Measurements from ENCODE around the gene PMS1. TPM values are rescaled to one million over a fixed set of nuclear protein-coding genes. Genes with fewer than 3 reads are reported as not detected.

PMS1 gene
- total and polyA plus RNA-seq, 4 donors: 28.9 to 61.0 (median 30.9) TPM

GRCh38 chr2:189802396-189802912 is 18.2 kb downstream of the PMS1 start:
- WGBS (ENCODE audit: insufficient coverage): no CpG with 5 or more reads among the region's 2 CpGs
- DNase-seq (ENCODE audit: low read depth in 4 of 6, low spot score in 6 of 6): no peak
- H3K27ac ChIP-seq (ENCODE audit: low read depth, low read length): no peak overlapping the region
- peaks cover 3% of the 10 kb centered on the region for H3K36me3 ChIP-seq (ENCODE audit: control insufficient read depth, insufficient read depth, low read length)
- no peak overlapping the region for H3K4me3 ChIP-seq (ENCODE audit: low read depth, low read length)
- H3K4me1 ChIP-seq (ENCODE audit: control insufficient read depth, insufficient read depth, low read length): no peaks in the 10 kb centered on the region
- H3K27me3 ChIP-seq (ENCODE audit: control insufficient read depth, insufficient read depth, low read length): no peaks in the 10 kb centered on the region
- no peaks in the 10 kb centered on the region for H3K9me3 ChIP-seq (ENCODE audit: control insufficient read depth, insufficient read depth, low read length)

GRCh38 chr2:189803431-189803830 is 19.2 kb downstream of the PMS1 start:
- Histone ChIP-seq H3K27ac (ENCODE audit: low read depth, low read length) (no peak overlapping the region), H3K4me1 (ENCODE audit: control insufficient read depth, insufficient read depth, low read length) (no peaks in the 10 kb centered on the region), H3K4me3 (ENCODE audit: low read depth, low read length) (no peak overlapping the region), H3K27me3 (ENCODE audit: control insufficient read depth, insufficient read depth, low read length) (no peaks in the 10 kb centered on the region), H3K36me3 (ENCODE audit: control insufficient read depth, insufficient read depth, low read length) (peaks cover 6% of the 10 kb centered on the region), H3K9me3 (ENCODE audit: control insufficient read depth, insufficient read depth, low read length) (no peaks in the 10 kb centered on the region)
- no CpG with 5 or more reads among the region's 3 CpGs for WGBS (ENCODE audit: insufficient coverage)
- no peak for DNase-seq (ENCODE audit: low read depth in 4 of 6, low spot score in 6 of 6)

- Histone ChIP-seq H3K27me3 (ENCODE audit: control insufficient read depth, insufficient read depth, low read length) (no peaks in the 10 kb centered on the region), H3K4me3 (ENCODE audit: low read depth, low read length) (no peak overlapping the region), H3K4me1 (ENCODE audit: control insufficient read depth, insufficient read depth, low read length) (no peaks in the 10 kb centered on the region), H3K9me3 (ENCODE audit: control insufficient read depth, insufficient read depth, low read length) (no peaks in the 10 kb centered on the region), H3K27ac (ENCODE audit: low read depth, low read length) (no peak overlapping the region), H3K36me3 (ENCODE audit: control insufficient read depth, insufficient read depth, low read length) (peaks cover 10% of the 10 kb centered on the region)
- WGBS (ENCODE audit: insufficient coverage): no CpG with 5 or more reads among the region's 3 CpGs
- no peak for DNase-seq (ENCODE audit: low read depth in 4 of 6, low spot score in 6 of 6)
Measured at GRCh38 chr2:189818249-189819038, 34.2 kb downstream of the PMS1 start.

GRCh38 chr2:189819297-189819704 is 35.1 kb downstream of the PMS1 start:
- Histone ChIP-seq H3K27me3 (ENCODE audit: control insufficient read depth, insufficient read depth, low read length) (no peaks in the 10 kb centered on the region), H3K27ac (ENCODE audit: low read depth, low read length) (no peak overlapping the region), H3K4me1 (ENCODE audit: control insufficient read depth, insufficient read depth, low read length) (no peaks in the 10 kb centered on the region), H3K9me3 (ENCODE audit: control insufficient read depth, insufficient read depth, low read length) (no peaks in the 10 kb centered on the region), H3K36me3 (ENCODE audit: control insufficient read depth, insufficient read depth, low read length) (peaks cover 10% of the 10 kb centered on the region), H3K4me3 (ENCODE audit: low read depth, low read length) (no peak overlapping the region)
- no peak for DNase-seq (ENCODE audit: low read depth in 4 of 6, low spot score in 6 of 6)
- WGBS (ENCODE audit: insufficient coverage): no CpG with 5 or more reads among the region's 1 CpG

GRCh38 chr2:189821953-189822748 is 37.9 kb downstream of the PMS1 start:
- Histone ChIP-seq H3K27me3 (ENCODE audit: control insufficient read depth, insufficient read depth, low read length) (no peaks in the 10 kb centered on the region), H3K27ac (ENCODE audit: low read depth, low read length) (no peak overlapping the region), H3K9me3 (ENCODE audit: control insufficient read depth, insufficient read depth, low read length) (no peaks in the 10 kb centered on the region), H3K4me3 (ENCODE audit: low read depth, low read length) (no peak overlapping the region), H3K36me3 (ENCODE audit: control insufficient read depth, insufficient read depth, low read length) (peaks cover 7% of the 10 kb centered on the region), H3K4me1 (ENCODE audit: control insufficient read depth, insufficient read depth, low read length) (no peaks in the 10 kb centered on the region)
- 99% methylated on average over 31 of the region's 33 CpGs for WGBS (ENCODE audit: insufficient coverage)
- no peak for DNase-seq (ENCODE audit: low read depth in 4 of 6, low spot score in 6 of 6)

GRCh38 chr2:189824694-189825396 is 40.6 kb downstream of the PMS1 start:
- H3K27me3 ChIP-seq (ENCODE audit: control insufficient read depth, insufficient read depth, low read length): no peaks in the 10 kb centered on the region
- H3K36me3 ChIP-seq (ENCODE audit: control insufficient read depth, insufficient read depth, low read length): peaks cover 7% of the 10 kb centered on the region
- no peaks in the 10 kb centered on the region for H3K9me3 ChIP-seq (ENCODE audit: control insufficient read depth, insufficient read depth, low read length)
- no peaks in the 10 kb centered on the region for H3K4me1 ChIP-seq (ENCODE audit: control insufficient read depth, insufficient read depth, low read length)
- H3K27ac ChIP-seq (ENCODE audit: low read depth, low read length): no peak overlapping the region
- no peak overlapping the region for H3K4me3 ChIP-seq (ENCODE audit: low read depth, low read length)
- no peak for DNase-seq (ENCODE audit: low read depth in 4 of 6, low spot score in 6 of 6)
- no CpG with 5 or more reads among the region's 3 CpGs for WGBS (ENCODE audit: insufficient coverage)

- Histone ChIP-seq H3K27me3 (ENCODE audit: control insufficient read depth, insufficient read depth, low read length) (no peaks in the 10 kb centered on the region), H3K4me1 (ENCODE audit: control insufficient read depth, insufficient read depth, low read length) (no peaks in the 10 kb centered on the region), H3K4me3 (ENCODE audit: low read depth, low read length) (no peak overlapping the region), H3K27ac (ENCODE audit: low read depth, low read length) (no peak overlapping the region), H3K36me3 (ENCODE audit: control insufficient read depth, insufficient read depth, low read length) (peaks cover 7% of the 10 kb centered on the region), H3K9me3 (ENCODE audit: control insufficient read depth, insufficient read depth, low read length) (no peaks in the 10 kb centered on the region)
- WGBS (ENCODE audit: insufficient coverage): no CpG with 5 or more reads among the region's 5 CpGs
- no peak for DNase-seq (ENCODE audit: low read depth in 4 of 6, low spot score in 6 of 6)
Measured at GRCh38 chr2:189826039-189826438, 41.8 kb downstream of the PMS1 start.

- WGBS (ENCODE audit: insufficient coverage): 86% methylated on average over 1 of the region's 4 CpGs
- no peaks in the 10 kb centered on the region for H3K4me1 ChIP-seq (ENCODE audit: control insufficient read depth, insufficient read depth, low read length)
- no peaks in the 10 kb centered on the region for H3K27me3 ChIP-seq (ENCODE audit: control insufficient read depth, insufficient read depth, low read length)
- H3K9me3 ChIP-seq (ENCODE audit: control insufficient read depth, insufficient read depth, low read length): no peaks in the 10 kb centered on the region
- no peak overlapping the region for H3K27ac ChIP-seq (ENCODE audit: low read depth, low read length)
- DNase-seq (ENCODE audit: low read depth in 4 of 6, low spot score in 6 of 6): no peak
- H3K4me3 ChIP-seq (ENCODE audit: low read depth, low read length): no peak overlapping the region
- no peaks in the 10 kb centered on the region for H3K36me3 ChIP-seq (ENCODE audit: control insufficient read depth, insufficient read depth, low read length)
Measured at GRCh38 chr2:189829102-189829833, 45.0 kb downstream of the PMS1 start.

- 100% methylated on average over 1 of the region's 1 CpG for WGBS (ENCODE audit: insufficient coverage)
- Histone ChIP-seq H3K36me3 (ENCODE audit: control insufficient read depth, insufficient read depth, low read length) (no peaks in the 10 kb centered on the region), H3K27me3 (ENCODE audit: control insufficient read depth, insufficient read depth, low read length) (no peaks in the 10 kb centered on the region), H3K27ac (ENCODE audit: low read depth, low read length) (no peak overlapping the region), H3K9me3 (ENCODE audit: control insufficient read depth, insufficient read depth, low read length) (no peaks in the 10 kb centered on the region), H3K4me1 (ENCODE audit: control insufficient read depth, insufficient read depth, low read length) (no peaks in the 10 kb centered on the region), H3K4me3 (ENCODE audit: low read depth, low read length) (no peak overlapping the region)
- no peak for DNase-seq (ENCODE audit: low read depth in 4 of 6, low spot score in 6 of 6)
Measured at GRCh38 chr2:189830510-189830909, 46.3 kb downstream of the PMS1 start.

All from spinal cord (tissue), 10 donors.